HUES48 (cell line): ENCODE data around the gene HOXD4.

Experiments
- H3K27ac ChIP-seq: one replicate; pipeline ENCODE4 v1.7.0; 2013; ENCODE audit warnings: low read depth, low read length, inconsistent platforms
- H3K27me3 ChIP-seq: 2 replicates; pipeline ENCODE4 v1.6.1; 2013; ENCODE audit warnings: mild to moderate bottlenecking, low read length; ENCODE audit not compliant: control insufficient read depth, insufficient read depth
- H3K36me3 ChIP-seq: 2 replicates; pipeline ENCODE4 v1.6.1; 2013; ENCODE audit warnings: low read length; ENCODE audit not compliant: control insufficient read depth, insufficient read depth
- H3K4me1 ChIP-seq: 2 replicates; pipeline ENCODE4 v1.6.1; 2013; ENCODE audit warnings: mild to moderate bottlenecking, low read length; ENCODE audit not compliant: control insufficient read depth, insufficient read depth
- H3K4me3 ChIP-seq: 2 replicates; pipeline ENCODE4 v1.5.1; 2013; ENCODE audit warnings: mild to moderate bottlenecking, low read depth, low read length
- H3K9ac ChIP-seq: 2 replicates; pipeline ENCODE4 v1.6.1; 2013; ENCODE audit warnings: mild to moderate bottlenecking, low read depth, low read length, moderate library complexity
- H3K9me3 ChIP-seq: 2 replicates; pipeline ENCODE4 v1.6.1; 2013; ENCODE audit warnings: low read length; ENCODE audit not compliant: control insufficient read depth, insufficient read depth

HOXD4 gene

DNA sequence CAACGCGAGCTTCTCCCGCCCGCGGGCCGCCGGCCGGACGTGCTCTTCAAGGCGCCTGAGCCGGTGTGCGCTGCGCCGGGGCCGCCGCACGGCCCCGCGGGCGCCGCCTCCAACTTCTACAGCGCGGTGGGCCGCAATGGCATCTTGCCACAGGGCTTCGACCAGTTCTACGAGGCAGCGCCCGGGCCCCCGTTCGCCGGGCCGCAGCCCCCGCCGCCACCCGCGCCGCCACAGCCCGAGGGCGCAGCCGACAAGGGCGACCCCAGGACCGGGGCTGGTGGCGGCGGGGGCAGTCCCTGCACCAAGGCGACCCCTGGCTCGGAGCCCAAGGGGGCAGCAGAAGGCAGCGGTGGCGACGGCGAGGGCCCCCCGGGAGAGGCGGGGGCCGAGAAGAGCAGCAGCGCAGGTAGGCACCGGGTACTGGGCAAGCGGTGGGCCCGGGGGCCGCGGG is 43.6 kb upstream of the HOXD4 start:
- Histone ChIP-seq H3K27ac (no peak overlapping the region), H3K9me3 (no peaks in the 10 kb centered on the region), H3K4me1 (peaks cover 7% of the 10 kb centered on the region; the same call in 1 of the 2 replicates), H3K9ac (no peak overlapping the region), H3K4me3 (no peak overlapping the region), H3K36me3 (no peaks in the 10 kb centered on the region), H3K27me3 (peaks cover 99% of the 10 kb centered on the region)

DNA sequence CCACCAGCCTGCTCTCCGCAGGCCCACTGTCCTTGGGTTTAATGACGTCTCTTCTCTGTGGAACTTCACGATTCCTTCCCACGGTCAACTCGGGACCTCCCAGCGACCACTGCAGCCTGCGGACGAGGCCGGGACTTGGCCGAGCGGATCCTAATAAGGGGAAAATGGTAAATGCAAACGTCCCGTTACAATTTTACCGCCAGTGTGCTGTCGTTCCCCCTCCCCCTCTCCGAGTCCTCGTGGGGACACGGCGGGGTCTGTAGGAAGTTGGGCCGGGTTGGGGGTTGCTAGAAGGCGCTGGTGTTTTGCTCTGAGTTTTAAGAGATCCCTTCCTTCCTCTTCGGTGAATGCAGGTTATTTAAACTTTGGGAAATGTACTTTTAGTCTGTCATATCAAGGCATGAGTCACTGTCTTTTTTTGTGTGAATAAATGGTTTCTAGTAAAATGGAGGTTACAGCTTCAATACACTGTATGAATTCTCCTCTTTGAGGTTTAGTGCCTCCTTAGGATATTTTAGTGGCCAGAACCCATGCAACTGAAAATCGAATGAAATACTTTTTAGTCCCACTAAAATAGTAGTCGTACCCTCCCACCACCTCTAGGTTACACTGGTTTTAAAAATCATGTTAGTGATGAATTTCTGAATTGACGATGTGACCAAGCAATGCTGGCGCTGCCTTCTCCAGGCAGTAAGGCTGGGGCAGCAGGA is 42.0 kb upstream of the HOXD4 start:
- H3K27me3 ChIP-seq, result peaks cover 99% of the 10 kb centered on the region
- H3K9me3 ChIP-seq, result no peaks in the 10 kb centered on the region
- H3K9ac ChIP-seq, result no peak overlapping the region
- H3K4me1 ChIP-seq, result peaks cover 8% of the 10 kb centered on the region; the same call in 1 of the 2 replicates
- no peak overlapping the region for H3K4me3 ChIP-seq
- no peak overlapping the region for H3K27ac ChIP-seq
- no peaks in the 10 kb centered on the region for H3K36me3 ChIP-seq

DNA sequence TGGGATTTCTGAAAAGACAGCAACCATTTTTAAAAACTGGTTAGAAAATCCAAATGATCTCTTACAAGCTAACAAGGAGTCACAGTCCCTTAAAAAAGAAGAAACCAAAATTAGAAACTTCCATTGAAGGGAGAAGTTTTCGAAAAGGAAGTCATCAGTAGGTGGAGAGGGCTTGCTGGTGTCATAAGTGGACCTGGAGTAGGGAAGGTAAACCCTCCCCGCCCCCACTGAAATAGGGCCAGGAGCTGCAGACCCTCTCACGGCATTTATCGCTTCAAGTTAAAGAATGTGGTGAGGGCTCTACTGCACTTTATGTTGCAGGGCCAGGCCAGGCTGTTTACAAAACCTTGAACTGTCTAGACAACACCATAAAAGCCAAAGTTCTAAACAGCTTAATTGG is 41.4 kb upstream of the HOXD4 start:
- Histone ChIP-seq H3K27me3 (peaks cover 99% of the 10 kb centered on the region), H3K9ac (no peak overlapping the region), H3K36me3 (no peaks in the 10 kb centered on the region), H3K4me3 (no peak overlapping the region), H3K4me1 (0 out of 2 replicates have a peak, but pooled peaks cover 8% of the 10 kb centered on the region), H3K27ac (no peak overlapping the region), H3K9me3 (no peaks in the 10 kb centered on the region)

DNA sequence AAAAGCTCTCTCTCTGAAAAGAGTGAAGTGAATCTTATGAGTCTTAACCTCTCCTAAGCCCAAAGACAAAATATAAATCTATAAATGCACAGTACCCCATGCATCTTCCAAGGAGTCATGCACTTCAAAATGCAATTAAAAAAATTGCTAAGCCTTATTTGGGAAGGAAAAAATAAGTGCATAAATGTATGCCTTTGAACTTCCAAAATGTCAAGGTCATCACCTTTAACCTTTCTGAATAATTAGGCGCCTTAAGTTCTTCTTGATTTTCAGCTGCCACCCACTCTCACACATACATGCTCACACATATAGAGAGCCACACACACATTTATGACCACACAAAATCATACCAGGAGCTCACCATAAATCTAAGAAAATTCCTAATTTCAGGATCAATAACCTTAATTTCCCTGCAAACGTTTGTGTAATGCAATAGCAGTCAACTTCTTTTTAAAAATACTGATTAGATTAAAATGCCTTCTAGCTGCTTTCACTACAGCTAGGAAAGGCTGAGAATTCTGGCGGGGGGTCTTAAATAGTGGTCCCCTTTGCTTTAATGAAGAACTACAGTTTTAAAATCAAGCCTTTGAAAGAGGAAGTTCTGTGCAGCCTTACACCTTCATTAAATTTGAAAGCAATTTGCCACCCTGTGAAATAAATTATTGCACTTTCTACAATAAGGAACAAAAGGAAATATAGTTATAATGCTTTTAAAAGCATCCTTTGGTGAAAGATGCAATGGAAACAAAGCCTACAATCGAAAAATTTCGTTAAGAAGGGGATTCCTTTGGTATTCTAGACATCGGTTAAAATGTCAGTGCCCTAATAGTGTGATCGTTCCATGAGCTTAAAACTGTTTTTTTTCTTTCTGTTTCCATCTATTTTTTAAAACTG is 40.7 kb upstream of the HOXD4 start:
- Histone ChIP-seq H3K9ac (no peak overlapping the region), H3K27me3 (peaks cover 99% of the 10 kb centered on the region)

DNA sequence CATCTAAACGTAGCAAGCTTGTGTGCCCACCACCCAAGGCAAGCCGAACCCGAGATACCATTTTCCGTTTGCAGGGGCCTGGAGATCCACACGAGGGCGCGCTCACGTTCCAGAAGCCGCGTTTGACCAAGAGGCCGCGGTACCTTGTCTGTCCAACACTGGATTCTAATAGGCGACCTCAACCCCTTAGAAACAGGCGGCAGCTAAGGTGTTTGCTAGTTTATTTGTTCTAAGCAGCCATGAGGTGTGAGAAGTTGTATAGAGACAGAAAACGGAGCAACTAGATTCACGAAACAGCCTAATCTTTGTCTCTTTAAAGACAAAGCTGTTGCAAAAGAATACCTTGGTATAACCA is 40.1 kb upstream of the HOXD4 start:
- H3K4me1 ChIP-seq, result peaks cover 8% of the 10 kb centered on the region; the same call in 1 of the 2 replicates
- H3K9ac ChIP-seq, result no peak overlapping the region
- no peaks in the 10 kb centered on the region for H3K36me3 ChIP-seq
- peaks cover 99% of the 10 kb centered on the region for H3K27me3 ChIP-seq
- no peaks in the 10 kb centered on the region for H3K9me3 ChIP-seq
- no peak overlapping the region for H3K27ac ChIP-seq
- H3K4me3 ChIP-seq, result no peak overlapping the region

More for the DNA sequence above, 40.7 kb upstream of the HOXD4 start:
- Histone ChIP-seq H3K4me1 (0 out of 2 replicates have a peak, but pooled peaks cover 8% of the 10 kb centered on the region), H3K9me3 (no peaks in the 10 kb centered on the region), H3K4me3 (no peak overlapping the region), H3K36me3 (no peaks in the 10 kb centered on the region), H3K27ac (no peak overlapping the region)

DNA sequence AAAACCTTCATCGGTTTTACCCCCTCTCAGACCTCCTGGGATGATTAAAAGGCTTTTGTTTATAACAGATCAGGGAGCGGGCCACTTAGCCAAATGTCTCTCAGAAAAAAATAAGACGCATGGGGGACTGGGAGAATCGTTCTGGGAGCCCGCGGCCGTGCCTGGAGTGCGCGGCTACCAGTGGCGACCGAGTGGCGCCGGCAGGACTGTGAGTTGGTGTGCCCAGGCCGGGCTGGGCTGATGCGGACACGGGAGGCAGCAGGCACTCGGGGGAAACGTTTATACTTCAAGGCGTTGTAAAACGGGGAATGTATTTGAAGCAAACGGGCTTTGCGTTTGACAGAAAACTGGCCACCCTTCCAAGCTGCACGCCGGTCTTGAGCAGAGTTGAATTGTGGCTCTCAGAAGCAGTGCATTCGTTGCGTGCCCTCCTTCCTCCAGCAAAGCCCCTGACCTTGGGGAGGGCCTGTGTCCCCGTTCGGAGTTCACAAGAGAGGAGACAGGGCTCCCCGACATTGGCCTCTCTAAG is 39.4 kb upstream of the HOXD4 start:
- Histone ChIP-seq H3K36me3 (no peaks in the 10 kb centered on the region), H3K27me3 (peaks cover 99% of the 10 kb centered on the region)

DNA sequence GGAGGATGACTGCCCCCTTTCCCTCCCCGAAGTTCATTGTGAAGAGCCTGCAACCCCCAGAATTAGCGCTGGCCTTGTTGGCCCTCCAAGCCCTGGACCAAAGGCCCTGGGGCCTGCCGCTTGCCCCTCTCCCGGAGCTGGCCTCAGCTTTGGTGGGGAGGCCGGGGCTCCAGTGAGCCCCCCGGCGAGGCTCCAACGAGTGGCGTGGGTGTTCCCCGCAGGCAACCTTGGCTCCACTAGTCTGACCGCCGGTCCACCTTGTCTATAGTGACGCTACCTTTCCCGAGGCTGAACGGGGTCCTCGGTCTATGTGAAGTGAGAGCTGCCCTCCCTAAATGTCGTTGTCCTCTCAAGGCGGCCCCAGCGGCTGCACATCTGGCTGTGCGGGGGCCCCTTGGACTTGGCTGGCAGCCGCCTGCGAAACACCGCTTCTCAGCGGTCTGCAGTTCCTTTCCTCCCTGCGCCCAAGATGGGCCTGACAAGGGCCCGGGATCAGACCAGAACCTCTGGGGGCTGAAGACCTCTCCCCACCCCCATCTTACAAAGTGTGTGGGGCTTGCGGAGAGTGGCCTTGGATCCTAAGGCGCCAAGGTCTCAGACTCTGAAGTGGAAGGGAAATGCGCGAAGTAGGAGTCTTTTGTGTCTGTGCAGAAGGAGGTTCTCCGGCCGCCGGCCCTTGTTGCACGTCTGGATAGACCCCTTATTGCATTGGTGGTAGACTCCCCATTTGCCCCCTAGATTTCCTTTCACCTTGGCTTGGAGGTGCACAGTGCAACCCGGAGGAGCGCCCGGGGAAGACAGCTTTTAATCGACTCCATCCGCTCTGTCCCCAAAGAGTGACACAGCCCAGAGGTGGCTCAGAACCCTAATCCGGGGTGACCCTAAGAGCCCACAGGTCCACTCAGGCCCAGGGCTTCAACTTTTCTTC is 38.7 kb upstream of the HOXD4 start:
- Histone ChIP-seq H3K4me3 (no peak overlapping the region), H3K27ac (no peak overlapping the region), H3K9me3 (peaks cover 3% of the 10 kb centered on the region; the same call in 1 of the 2 replicates), H3K9ac (no peak overlapping the region), H3K4me1 (peaks cover 8% of the 10 kb centered on the region; the same call in 1 of the 2 replicates), H3K27me3 (peaks cover 100% of the 10 kb centered on the region), H3K36me3 (no peaks in the 10 kb centered on the region)

More for the DNA sequence above, 39.4 kb upstream of the HOXD4 start:
- no peak overlapping the region for H3K4me3 ChIP-seq
- H3K4me1 ChIP-seq, result peaks cover 8% of the 10 kb centered on the region; the same call in 1 of the 2 replicates
- H3K27ac ChIP-seq, result no peak overlapping the region
- peaks cover 1% of the 10 kb centered on the region; the same call in 1 of the 2 replicates for H3K9me3 ChIP-seq
- H3K9ac ChIP-seq, result no peak overlapping the region

DNA sequence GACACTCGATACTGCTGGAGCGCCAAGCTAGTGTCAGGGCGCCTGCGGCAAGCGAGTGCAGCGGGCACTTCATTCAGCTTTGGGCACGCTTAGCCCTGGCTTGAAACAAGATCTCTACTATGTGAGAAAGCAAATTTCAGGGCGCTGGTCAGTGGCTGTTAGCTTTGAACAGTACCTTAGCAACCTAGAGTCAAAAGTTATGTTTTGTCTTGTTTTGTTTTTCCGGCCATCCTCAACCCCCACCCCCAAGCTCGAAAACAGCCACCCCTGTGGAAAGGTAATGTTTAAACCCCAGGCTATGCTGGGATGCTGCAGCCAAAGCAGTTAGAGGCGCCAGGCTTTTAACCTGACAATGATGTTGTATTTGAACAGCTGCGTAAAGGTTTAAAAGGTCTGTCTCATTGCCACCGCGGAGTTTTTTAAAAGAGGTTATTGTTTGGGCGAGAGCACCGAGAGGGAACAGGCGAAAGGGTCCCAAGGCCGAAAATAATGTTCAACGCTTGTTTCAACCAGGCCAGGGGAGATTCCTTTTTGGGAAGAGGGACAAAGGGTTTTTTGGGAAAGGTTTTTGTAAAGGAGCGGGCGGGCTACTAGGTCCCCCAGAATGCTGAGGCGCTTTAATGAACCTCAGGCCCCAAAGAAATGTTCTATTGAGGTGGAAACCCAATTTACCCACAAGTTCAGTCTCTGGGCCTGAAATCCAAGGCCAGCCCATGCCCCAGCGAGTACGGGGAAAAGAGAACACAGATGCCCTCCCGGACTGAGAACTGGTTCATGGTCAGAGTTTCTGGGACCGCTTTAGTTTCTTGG is 37.0 kb upstream of the HOXD4 start:
- Histone ChIP-seq H3K9ac (no peak overlapping the region), H3K27ac (no peak overlapping the region), H3K27me3 (peaks cover 100% of the 10 kb centered on the region), H3K36me3 (no peaks in the 10 kb centered on the region), H3K9me3 (peaks cover 3% of the 10 kb centered on the region; the same call in 1 of the 2 replicates), H3K4me3 (no peak overlapping the region), H3K4me1 (peaks cover 8% of the 10 kb centered on the region; the same call in 1 of the 2 replicates)

DNA sequence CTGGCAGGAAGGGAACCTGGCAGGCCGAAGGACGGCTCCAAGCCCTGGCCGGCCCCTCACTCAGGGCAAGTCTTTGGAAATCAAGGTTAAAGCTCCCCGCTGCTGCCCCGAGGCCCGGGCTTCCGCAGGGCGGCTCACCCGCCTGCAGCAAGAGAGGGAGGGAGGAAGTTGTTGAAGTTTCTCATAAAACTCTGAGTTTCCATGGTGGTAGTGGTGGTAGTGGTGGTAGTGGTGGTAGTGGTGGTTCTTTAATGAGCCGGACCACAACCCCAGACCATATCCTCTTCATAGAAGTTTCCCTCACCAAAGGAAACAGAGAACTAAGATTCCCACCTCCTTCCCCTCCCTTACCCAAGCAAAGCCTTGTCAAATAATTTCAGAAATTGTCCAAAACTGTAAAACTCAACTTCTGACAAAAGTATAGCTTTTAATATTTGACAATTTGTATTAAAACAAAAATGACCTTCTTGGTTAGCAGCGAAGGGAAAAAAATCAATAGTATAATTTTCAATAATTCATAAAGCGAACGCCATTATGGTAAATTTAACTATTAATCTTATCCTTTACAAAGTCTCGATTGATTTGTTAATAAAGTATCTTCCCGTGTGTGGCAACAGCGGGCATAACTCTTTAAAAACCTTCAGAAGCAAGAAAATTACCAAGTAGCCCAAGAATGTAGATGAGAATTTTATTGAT is 36.3 kb upstream of the HOXD4 start:
- no peak overlapping the region for H3K27ac ChIP-seq
- H3K9ac ChIP-seq, result no peak overlapping the region
- peaks cover 100% of the 10 kb centered on the region for H3K27me3 ChIP-seq
- H3K9me3 ChIP-seq, result peaks cover 3% of the 10 kb centered on the region; the same call in 1 of the 2 replicates
- no peaks in the 10 kb centered on the region for H3K36me3 ChIP-seq
- no peak overlapping the region for H3K4me3 ChIP-seq
- peaks cover 8% of the 10 kb centered on the region; the same call in 1 of the 2 replicates for H3K4me1 ChIP-seq
